Smooth muscle cell (in vitro differentiated cells): ENCODE data around the gene BORA. TPM values are rescaled to one million over a fixed set of nuclear protein-coding genes. Genes with fewer than 3 reads are reported as not detected.
A peak's percentile ranks its signal among the peaks of the same experiment; 100 is the strongest.

ENCODE experiments used
- DNase-seq: peaks from one replicate; lab custom pipeline; 2025; ENCODE audit not compliant: unreplicated experiment; lab: John Stamatoyannopoulos, UW
- H2AFZ ChIP-seq: fragments of 200-600 bp; sonication (generic); 2 replicates; pipeline ENCODE4 v1.6.0; 2016; ENCODE audit warnings: antibody characterized with exemption, low read depth, mild to moderate bottlenecking
- H3F3A ChIP-seq: fragments of 200-600 bp; sonication (generic); 2 replicates; pipeline ENCODE4 v1.6.0; 2017; ENCODE audit warnings: antibody characterized with exemption, low read depth
- H3K27ac ChIP-seq: fragments of 200-600 bp; sonication (generic); 2 replicates; pipeline ENCODE4 v1.5.1; 2016; ENCODE audit warnings: low read depth, mild to moderate bottlenecking
- H3K27me3 ChIP-seq: fragments of 200-600 bp; sonication (generic); 2 replicates; pipeline ENCODE4 v1.6.1; 2016; ENCODE audit warnings: low read depth, mild to moderate bottlenecking
- H3K36me3 ChIP-seq: fragments of 200-600 bp; sonication (generic); 2 replicates; pipeline ENCODE4 v1.5.1; 2016; ENCODE audit warnings: low read depth
- H3K4me1 ChIP-seq: fragments of 200-600 bp; sonication (generic); 2 replicates; pipeline ENCODE4 v1.5.1; 2016; ENCODE audit warnings: low read depth
- H3K4me2 ChIP-seq: fragments of 200-600 bp; sonication (generic); 2 replicates; pipeline ENCODE4 v1.6.0; 2016; ENCODE audit warnings: mild to moderate bottlenecking
- H3K4me3 ChIP-seq: fragments of 200-600 bp; sonication (generic); 2 replicates; pipeline ENCODE4 v1.5.1; 2016; ENCODE audit warnings: mild to moderate bottlenecking
- H3K79me2 ChIP-seq: fragments of 200-600 bp; sonication (generic); 2 replicates; pipeline ENCODE4 v1.6.0; 2016; ENCODE audit warnings: low read depth, mild to moderate bottlenecking
- H3K9ac ChIP-seq: fragments of 200-600 bp; sonication (generic); 2 replicates; pipeline ENCODE4 v1.6.0; 2016; ENCODE audit warnings: low read depth
- H3K9me3 ChIP-seq: fragments of 200-600 bp; sonication (generic); replicated peaks from 2 replicates; pipeline ENCODE4 v1.5.1; 2016; ENCODE audit warnings: low read depth
- H4K20me1 ChIP-seq: fragments of 200-600 bp; sonication (generic); 2 replicates; pipeline ENCODE4 v1.6.0; 2016; ENCODE audit warnings: low read depth
- CTCF ChIP-seq: fragments of 200-600 bp; sonication (generic); IDR thresholded peaks from 2 replicates; pipeline ENCODE4 v1.5.1; 2017; ENCODE audit warnings: borderline replicate concordance, mild to moderate bottlenecking, antibody characterized with exemption; ENCODE audit not compliant: insufficient read depth, poor library complexity, severe bottlenecking
- WGBS: methylation state at CpG from one replicate; pipeline ENCODE4 v1.1.7; 2016; ENCODE audit warnings: low lambda C conversion rate; 5-methylcytosine and 5-hydroxymethylcytosine counted together
- polyA plus RNA-seq: library from polyadenylated mRNA; unstranded; fragments of >200 nt; fragmentation: Nextera tagmentation; extraction: Ambion mirVana; gene quantifications from 2 replicates; pipeline ENCODE4 v1.2.1, GENCODE V29; 2016
- total RNA-seq: library from RNA; depleted of rRNA; stranded (reverse); fragments of >200 nt; gene quantifications from 2 replicates; pipeline ENCODE4 v1.2.3, GENCODE V29; 2014

The BORA gene
- total and polyA plus RNA-seq, 2 experiments from 2014 or later, result 7.5 TPM

DNA sequence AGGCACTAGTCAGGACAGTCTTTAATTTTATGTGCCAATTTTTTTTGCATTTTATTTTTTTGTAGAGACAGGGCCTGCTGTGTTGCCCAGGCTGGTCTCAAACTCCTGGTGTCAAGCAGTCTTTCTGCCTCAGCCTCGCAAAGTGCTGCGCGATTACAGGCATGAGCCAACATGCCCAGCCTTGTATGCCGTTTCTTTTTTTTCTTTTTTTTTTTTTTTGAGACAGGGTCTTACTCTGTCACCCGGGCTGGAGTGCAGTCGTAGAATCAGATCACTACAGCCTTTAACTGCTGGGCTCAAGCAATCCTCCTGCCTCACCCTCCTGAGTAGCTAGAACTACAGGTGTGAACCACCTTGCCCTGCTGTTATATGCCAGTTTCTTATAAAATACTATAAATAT is 26.4 kb downstream of the BORA start:
- WGBS, result 76% methylated on average over 6 of the region's 6 CpGs
- H3K27ac ChIP-seq, result peak overlapping the region; percentile 21
- H3K4me3 ChIP-seq, result no peak overlapping the region
- no peaks in the 10 kb centered on the region for H3K27me3 ChIP-seq
- no peak overlapping the region for H3K4me2 ChIP-seq
- no peaks in the 10 kb centered on the region for H3K4me1 ChIP-seq
- peaks cover 29% of the 10 kb centered on the region for H3K36me3 ChIP-seq
- no peak overlapping the region for H2AFZ ChIP-seq
- no peaks in the 10 kb centered on the region for H3K9me3 ChIP-seq
- no peak overlapping the region for H3K9ac ChIP-seq
- H4K20me1 ChIP-seq, result peaks cover 2% of the 10 kb centered on the region
- H3K79me2 ChIP-seq, result no peaks in the 10 kb centered on the region
- TF ChIP-seq CTCF, result no peak
- H3F3A ChIP-seq, result no peaks in the 10 kb centered on the region
- no peak for DNase-seq

GRCh38 chr13:72757792-72758535 is 30.2 kb downstream of the BORA start:
- no peaks in the 10 kb centered on the region for H3F3A ChIP-seq
- H3K4me1 ChIP-seq, result no peaks in the 10 kb centered on the region
- WGBS, result 73% methylated on average over 4 of the region's 4 CpGs
- no peaks in the 10 kb centered on the region for H3K27me3 ChIP-seq
- DNase-seq, result no peak
- H3K27ac ChIP-seq, result no peak overlapping the region
- H3K36me3 ChIP-seq, result peaks cover 53% of the 10 kb centered on the region
- H3K4me2 ChIP-seq, result no peak overlapping the region
- H4K20me1 ChIP-seq, result no peaks in the 10 kb centered on the region
- H3K79me2 ChIP-seq, result no peaks in the 10 kb centered on the region
- no peak overlapping the region for H2AFZ ChIP-seq
- H3K4me3 ChIP-seq, result no peak overlapping the region
- H3K9ac ChIP-seq, result no peak overlapping the region
- no peaks in the 10 kb centered on the region for H3K9me3 ChIP-seq
- TF ChIP-seq CTCF, result no peak

DNA sequence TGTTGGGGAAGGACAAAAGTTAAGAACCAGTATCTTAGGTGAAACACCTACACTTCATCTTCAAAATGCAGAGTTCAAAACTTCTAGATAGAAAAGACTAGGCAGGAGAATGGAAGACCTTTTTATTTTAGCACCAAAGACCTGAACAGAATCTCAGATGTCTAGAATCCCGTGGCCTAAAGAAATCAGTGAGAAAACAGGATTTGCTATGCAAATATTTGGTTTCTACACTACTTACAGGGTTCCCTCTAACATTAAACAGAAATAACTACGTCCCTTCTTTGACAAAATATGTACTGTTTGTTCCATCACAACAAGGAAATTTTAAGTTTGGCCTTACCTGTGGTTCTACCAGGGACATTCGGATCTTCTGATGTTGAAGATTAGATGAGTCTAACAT is 32.5 kb downstream of the BORA start:
- no peak overlapping the region for H3K4me3 ChIP-seq
- H3K9ac ChIP-seq, result no peak overlapping the region
- H2AFZ ChIP-seq, result no peak overlapping the region
- no peaks in the 10 kb centered on the region for H3K4me1 ChIP-seq
- no peaks in the 10 kb centered on the region for H3K9me3 ChIP-seq
- H3K36me3 ChIP-seq, result peaks cover 67% of the 10 kb centered on the region
- 97% methylated on average over 3 of the region's 3 CpGs for WGBS
- H3F3A ChIP-seq, result no peaks in the 10 kb centered on the region
- no peaks in the 10 kb centered on the region for H4K20me1 ChIP-seq
- no peaks in the 10 kb centered on the region for H3K27me3 ChIP-seq
- no peaks in the 10 kb centered on the region for H3K79me2 ChIP-seq
- TF ChIP-seq CTCF, result no peak
- DNase-seq, result no peak
- no peak overlapping the region for H3K27ac ChIP-seq
- no peak overlapping the region for H3K4me2 ChIP-seq

DNA sequence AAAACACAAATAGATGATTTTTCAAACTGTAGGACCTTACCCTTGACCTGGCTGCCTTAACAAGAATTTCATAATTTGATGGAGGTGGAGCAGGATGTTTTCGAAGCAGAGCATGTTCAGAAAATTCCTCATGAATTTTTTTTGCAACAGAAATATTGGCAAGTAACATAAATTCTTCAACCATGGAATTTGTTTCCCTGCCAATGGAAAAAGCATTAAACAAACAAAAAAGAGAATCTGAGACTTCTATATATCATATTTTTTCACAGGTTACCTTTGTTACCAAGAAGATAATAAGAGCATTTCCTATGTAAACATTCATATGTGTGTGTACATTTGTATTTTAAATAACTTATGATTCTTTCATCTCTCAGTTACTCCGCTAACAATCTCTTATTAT is 35.7 kb downstream of the BORA start:
- TF ChIP-seq CTCF, result no peak
- Histone ChIP-seq H3K4me2 (no peak overlapping the region), H4K20me1 (no peaks in the 10 kb centered on the region), H3K27ac (no peak overlapping the region), H3K27me3 (no peaks in the 10 kb centered on the region), H3K4me1 (no peaks in the 10 kb centered on the region), H3K9me3 (no peaks in the 10 kb centered on the region), H3K79me2 (no peaks in the 10 kb centered on the region), H3F3A (no peaks in the 10 kb centered on the region), H3K36me3 (peaks cover 78% of the 10 kb centered on the region), H2AFZ (no peak overlapping the region), H3K9ac (no peak overlapping the region), H3K4me3 (no peak overlapping the region)
- 96% methylated on average over 2 of the region's 2 CpGs for WGBS
- DNase-seq, result no peak
